ENCODE results near the gene L3MBTL2. TPM values are rescaled to one million over a fixed set of nuclear protein-coding genes. Genes with fewer than 3 reads are reported as not detected.
A peak's percentile ranks its signal among the peaks of the same experiment; 100 is the strongest.

The L3MBTL2 gene
- total RNA-seq, 1 donor from 2014 or later = 19.7 TPM

- no peak for DNase-seq
Observed at GRCh38 chr22:41215409-41215808, 10.3 kb downstream of the L3MBTL2 start.

GRCh38 chr22:41215926-41216325 is 10.8 kb downstream of the L3MBTL2 start:
- DNase-seq = no peak

DNA sequence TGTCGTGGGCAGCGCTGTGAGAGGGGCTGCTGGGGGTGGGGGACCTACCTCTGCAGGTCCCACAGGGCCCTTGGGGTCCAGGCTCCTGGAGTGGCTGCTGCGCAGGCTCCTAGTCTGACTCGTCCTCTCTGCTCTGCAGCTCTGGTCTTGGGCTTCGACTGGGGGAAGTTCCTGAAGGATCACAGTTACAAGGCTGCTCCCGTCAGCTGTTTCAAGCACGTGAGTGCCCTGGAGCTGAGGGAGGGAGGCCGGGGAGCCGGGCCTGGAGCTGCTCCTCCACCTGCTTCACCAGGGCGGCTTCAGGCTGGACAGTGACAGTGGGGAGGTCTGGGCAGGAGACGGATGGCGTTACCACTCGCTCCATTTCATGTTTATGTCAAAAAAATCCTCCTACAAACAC is 11.9 kb downstream of the L3MBTL2 start:
- no peak for DNase-seq

GRCh38 chr22:41217553-41218157 is 12.5 kb downstream of the L3MBTL2 start:
- DNase-seq = no peak

GRCh38 chr22:41222846-41223507 is 17.9 kb downstream of the L3MBTL2 start:
- DNase-seq = no peak

DNA sequence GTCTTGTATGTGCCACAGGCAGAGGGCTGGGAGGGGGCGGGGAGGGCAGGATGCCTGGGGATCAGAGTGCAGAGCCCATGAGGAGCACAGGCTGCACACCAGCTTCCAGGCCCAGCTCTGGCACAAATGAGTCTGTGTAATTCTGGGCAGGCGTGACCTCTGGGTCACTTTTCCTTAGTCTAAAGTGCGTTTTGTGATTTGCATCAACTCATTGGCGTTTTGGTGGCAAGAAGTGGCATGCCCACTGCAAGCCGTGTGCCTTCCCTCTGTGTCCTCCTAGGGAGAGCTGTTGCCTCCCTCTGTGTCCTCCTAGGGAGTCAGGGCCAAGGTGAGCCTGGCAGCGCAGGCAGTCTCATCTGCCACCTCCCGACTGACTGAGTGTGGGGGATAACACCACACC is 18.4 kb downstream of the L3MBTL2 start:
- no peak for DNase-seq

- no peak for DNase-seq
Observed at GRCh38 chr22:41226723-41227655, 21.9 kb downstream of the L3MBTL2 start.

DNA sequence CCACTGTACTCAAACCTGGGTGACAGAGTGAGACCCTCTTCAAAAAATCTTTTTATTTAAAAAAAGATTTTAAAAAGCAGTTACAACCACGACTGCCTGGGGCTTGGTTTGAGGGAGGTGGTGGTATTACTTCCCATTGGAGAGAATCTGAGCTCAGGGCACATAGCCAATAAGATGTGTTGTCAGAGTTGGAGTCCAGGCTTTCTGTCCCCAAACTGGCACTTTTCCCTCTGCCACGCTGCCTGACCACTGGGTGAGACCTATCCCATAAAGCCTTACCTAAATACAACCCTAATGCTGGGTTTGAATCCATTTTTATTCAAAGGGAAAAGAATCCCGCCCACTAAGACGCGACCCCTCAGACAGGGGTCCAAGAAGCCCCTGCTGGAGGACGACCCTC is 24.1 kb downstream of the L3MBTL2 start:
- DNase-seq = no peak

DNA sequence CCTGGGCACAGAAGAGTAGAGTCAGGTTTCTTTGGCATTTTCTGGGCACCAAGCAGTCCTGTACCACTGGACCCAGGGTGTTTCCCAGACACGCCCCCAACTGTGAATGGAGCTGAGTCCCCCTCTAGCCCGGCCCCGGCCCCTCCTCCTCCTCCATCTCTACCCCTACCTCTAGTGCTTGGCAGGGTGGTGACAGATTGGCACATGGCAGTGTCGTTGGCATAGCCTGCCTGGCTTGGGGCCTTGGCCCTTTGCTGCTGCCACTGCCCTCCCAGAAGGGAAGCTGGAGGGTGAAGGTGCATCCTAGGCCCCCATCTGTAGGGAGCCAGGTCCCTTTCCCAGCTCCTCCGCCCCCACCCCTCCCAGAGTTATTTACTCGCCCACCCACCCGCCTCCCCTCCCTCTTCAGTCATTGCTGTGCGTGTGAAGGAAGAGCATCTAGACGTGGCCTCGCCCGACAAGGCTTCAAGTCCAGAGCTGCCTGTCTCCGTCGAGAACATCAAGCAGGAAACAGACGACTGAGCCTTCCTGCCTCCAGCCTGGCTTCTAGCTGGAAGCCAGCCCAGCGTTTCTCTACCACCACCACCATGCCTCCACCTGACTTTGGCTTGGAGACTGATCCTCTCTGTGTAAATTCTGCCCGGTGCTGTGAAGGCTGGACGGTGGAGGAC is 24.8 kb downstream of the L3MBTL2 start:
- no peak for DNase-seq

DNA sequence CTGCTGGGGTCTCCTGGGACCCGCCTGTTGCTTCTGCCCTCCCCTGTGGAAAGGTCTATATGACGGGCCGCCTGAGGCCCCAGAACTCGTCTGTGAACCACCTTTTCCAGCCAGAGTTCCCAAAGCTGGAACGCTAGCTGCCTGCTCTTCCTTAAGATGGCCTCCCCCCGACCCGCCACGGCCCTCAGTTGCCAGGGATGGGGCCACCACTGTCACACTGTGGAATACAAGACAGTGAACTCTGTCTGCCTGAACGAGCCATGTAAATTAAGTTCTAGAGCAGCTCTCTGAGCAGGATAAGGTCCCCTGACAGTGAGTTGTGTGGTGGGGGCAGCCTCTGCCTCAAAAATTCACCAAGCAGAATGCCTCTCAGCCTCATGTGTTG is 25.3 kb downstream of the L3MBTL2 start:
- no peak for DNase-seq

GRCh38 chr22:41231369-41231768 is 26.3 kb downstream of the L3MBTL2 start:
- no peak for DNase-seq

DNA sequence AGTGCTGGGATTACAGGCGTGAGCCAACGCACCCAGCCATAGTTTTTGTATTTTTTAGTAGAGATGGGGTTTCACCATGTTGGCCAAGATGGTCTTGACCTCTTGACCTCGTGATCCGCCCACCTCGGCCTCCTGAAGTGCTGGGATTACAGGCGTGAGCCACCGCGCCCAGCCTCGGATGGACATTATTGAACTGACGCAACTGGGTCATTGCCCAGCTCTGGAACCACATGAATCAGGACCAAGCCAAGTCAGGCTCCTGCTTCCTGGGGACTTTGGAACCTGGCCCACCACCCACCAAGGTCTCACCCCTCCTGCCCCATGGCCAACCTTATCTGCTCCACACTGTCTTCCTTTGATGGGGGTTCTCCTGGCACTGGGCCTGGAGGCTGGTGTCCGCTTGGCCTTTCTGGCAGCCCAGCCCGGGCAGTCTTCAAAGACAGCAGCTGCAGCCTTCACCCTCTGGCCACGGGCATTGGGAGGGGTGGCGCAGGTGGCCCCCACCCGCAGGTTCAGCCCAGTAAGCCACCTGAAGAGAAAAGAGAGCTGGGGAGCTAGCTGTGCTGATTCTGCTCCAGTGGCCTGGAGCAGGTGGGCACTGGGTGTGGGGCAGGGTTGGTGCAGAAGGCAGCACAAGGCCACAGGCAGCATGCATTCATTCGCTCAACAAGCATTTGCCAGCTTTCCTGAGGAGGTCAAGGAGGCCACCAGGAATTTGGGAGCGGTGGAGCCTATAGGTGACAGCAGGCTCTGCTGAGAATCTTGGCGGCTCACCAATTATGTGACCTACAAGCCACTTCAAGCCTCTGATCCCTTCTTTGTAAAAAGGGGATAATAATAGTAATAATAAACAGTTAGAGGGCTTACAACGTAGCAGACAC is 29.9 kb downstream of the L3MBTL2 start:
- DNase-seq = no peak

DNA sequence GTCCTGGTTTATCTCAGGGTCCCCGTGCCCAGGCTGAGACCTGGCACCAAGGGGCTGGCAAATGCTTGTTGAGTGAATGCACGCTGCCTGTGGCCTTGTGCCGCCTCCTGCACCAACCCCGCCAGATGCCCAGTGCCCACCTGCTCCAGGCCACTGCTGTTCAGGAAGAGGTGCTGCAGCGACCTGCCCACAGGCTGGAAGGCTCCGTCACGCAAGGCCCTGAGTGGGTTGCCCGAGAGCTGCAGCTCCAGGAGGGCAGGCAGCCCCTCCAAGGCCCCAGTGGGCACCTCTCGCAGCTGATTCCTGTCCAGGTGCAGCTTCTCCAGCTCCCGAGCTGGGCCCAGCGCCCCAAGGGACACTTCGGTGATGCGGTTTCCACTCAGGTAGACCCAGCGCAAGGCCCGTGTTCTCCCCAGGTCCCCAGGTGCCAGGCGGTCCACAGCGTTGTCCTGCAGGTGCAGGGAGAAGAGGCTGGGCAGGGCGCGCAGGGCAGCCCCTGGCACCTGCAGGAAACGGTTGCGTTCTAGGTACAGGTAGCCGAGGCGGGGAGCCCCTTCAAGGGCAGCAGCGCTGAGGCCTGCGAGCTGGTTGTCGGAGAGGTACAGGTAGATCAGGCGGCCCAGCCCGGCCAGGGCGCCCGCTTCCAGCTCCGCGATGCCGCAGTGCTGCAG is 32.1 kb downstream of the L3MBTL2 start:
- DNase-seq = no peak

GRCh38 chr22:41237707-41238569 is 32.8 kb downstream of the L3MBTL2 start:
- no peak for DNase-seq

DNA sequence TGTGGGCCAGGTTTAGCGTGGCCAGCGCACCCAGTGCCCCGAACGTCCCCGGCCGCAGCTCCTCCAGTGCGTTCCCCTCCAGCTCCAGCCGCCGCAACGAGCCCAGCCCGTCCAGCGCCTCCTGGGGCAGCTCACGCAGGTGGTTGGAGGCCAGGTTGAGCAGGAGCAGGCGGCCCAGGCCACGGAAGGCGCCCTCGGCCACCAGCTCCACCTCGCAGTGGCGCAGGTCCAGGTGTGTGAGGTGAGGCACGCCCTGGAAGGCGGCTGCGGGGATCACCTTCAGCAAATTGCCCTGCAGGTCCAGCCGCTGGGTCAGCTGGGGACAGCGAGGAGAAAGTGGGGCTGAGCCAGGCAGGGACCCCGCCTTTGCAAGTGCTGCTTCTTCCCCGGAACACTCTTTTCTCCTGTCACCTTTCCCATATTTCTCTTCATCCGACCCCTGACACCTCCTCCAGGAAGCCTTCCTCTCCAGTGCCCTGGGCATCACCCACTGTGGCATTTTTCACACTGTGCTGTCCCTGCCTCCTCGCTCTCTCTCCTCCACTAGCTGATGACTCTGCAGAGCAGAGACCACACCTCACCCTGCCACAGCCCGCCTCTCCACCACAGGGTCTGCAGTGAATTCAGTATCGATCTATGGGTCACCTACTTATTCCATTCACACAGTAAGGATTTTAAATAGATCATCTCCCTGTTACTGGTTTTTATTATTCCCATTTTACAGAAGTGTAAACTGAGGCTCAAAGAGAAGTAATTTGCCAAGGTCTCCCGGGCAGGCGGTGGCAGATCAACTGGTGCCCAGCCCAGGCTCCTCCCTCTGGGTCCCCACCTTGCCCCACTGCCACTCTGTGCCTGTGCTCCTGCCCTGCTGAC is 33.7 kb downstream of the L3MBTL2 start:
- no peak for DNase-seq

DNA sequence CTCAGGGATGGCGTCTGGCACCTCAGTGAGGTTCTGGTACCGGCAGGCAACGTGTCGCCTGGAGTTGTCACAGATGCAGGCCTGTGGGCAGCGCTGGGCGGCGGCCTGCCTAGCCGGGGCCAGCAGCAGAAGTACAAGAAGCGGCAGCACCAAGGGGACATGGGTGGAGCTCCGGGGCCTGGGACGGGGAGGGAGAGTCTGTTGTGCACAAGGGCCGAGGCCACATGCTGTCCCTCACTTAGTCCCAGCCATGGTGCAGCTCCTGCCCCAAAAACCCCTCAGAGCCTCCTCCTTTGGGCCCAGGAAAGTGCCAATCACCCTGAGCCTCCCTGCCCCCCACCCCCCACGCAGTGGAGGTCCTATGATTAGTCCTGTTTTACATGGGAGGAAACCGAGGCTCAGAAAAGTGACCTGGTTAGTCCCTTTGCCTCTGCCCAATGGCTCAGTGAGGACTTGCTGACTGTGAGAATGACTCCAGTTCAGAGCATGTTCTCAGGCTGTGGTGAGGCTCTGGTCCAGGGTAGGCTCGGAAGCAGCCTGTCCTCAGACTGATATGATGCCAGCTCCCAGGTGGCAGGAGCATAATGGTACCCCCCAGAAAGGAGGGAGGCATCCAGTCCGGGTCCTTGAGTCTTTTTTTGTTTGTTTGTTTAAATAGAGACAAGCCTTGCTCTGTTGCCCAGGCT is 34.5 kb downstream of the L3MBTL2 start:
- DNase-seq = no peak

- DNase-seq = peak; percentile 94
Observed at GRCh38 chr22:41240377-41241132, 35.4 kb downstream of the L3MBTL2 start, which contains the start of gene CHADL. Gene CHADL, minus strand, starts transcription at chr22:41240931. Its CDS starts 50 bp downstream, at chr22:41240881.
